Mammary epithelial cell (primary cell): Measurements from ENCODE around the gene SLC26A1.

Source experiments
- CTCF ChIP-seq, 2 donors: IDR thresholded peaks in 1 of 2; conservative IDR thresholded peaks in 1 of 2; 2 replicates each; pipeline ENCODE4 v1.5.1; 2011 to 2012; ENCODE audit warnings: inconsistent platforms in 2 of 2, low read length in 2 of 2, mild to moderate bottlenecking in 2 of 2, control low read depth in 1 of 2, low read depth in 1 of 2; ENCODE audit not compliant: insufficient read depth in 1 of 2; ENCODE audit errors: extremely low read depth in 1 of 2
- EZH2 ChIP-seq: IDR thresholded peaks from 2 replicates; pipeline ENCODE4 v1.6.1; 2012; ENCODE audit warnings: low read length, inconsistent platforms, borderline replicate concordance

- TF ChIP-seq CTCF (conservative IDR thresholded peaks at IDR 0.05 in 1 of 2, IDR thresholded peaks at IDR 0.05 in 1 of 2; ENCODE audit: extremely low read depth in 1 of 2, insufficient read depth in 1 of 2, low read depth in 1 of 2, low read length in 2 of 2) (no peak), EZH2 (no peak)
Observed at GRCh38 chr4:959338-960139, 33.7 kb downstream of the SLC26A1 start.
